GM21576 (cell line): ENCODE results near the gene SLC6A3.

Experiments
- ATAC-seq: cut with Tn5 transposase; IDR thresholded peaks from one replicate; pipeline ENCODE4 v1.9.1; 2021; ENCODE audit warnings: mild to moderate bottlenecking, moderate library complexity; ENCODE audit not compliant: unreplicated experiment

Gene SLC6A3

GRCh38 chr5:1445313-1445688, at the start of gene SLC6A3:
TSS of gene SLC6A3 (minus strand) at chr5:1445440. CDS start at chr5:1443197, 2,243 bp downstream.
- ATAC-seq = no peak

GRCh38 chr5:1493941-1494340, 48.7 kb upstream of the SLC6A3 start:
- ATAC-seq = no peak

- ATAC-seq = no peak
Observed at GRCh38 chr5:1493413-1493812, 48.2 kb upstream of the SLC6A3 start.

- ATAC-seq = no peak
Observed at GRCh38 chr5:1492757-1493156, 47.5 kb upstream of the SLC6A3 start.

- no peak for ATAC-seq
Observed at GRCh38 chr5:1490376-1490775, 45.1 kb upstream of the SLC6A3 start.

- ATAC-seq = no peak
Observed at GRCh38 chr5:1489754-1490153, 44.5 kb upstream of the SLC6A3 start.

- peak; percentile 56 for ATAC-seq
Observed at GRCh38 chr5:1488882-1489680, 43.8 kb upstream of the SLC6A3 start.

GRCh38 chr5:1487079-1487764, 42.0 kb upstream of the SLC6A3 start:
- no peak for ATAC-seq

GRCh38 chr5:1486271-1486670, 41.0 kb upstream of the SLC6A3 start:
- ATAC-seq = no peak

- ATAC-seq = no peak
Observed at GRCh38 chr5:1485579-1486118, 40.4 kb upstream of the SLC6A3 start.

- peak; percentile 41 for ATAC-seq
Observed at GRCh38 chr5:1484730-1485578, 39.7 kb upstream of the SLC6A3 start.

- no peak for ATAC-seq
Observed at GRCh38 chr5:1483856-1484729, 38.9 kb upstream of the SLC6A3 start.

- ATAC-seq = no peak
Observed at GRCh38 chr5:1483064-1483463, 37.8 kb upstream of the SLC6A3 start.

- ATAC-seq = no peak
Observed at GRCh38 chr5:1481959-1482331, 36.7 kb upstream of the SLC6A3 start.

GRCh38 chr5:1481266-1481958, 36.2 kb upstream of the SLC6A3 start:
- no peak for ATAC-seq

- no peak for ATAC-seq
Observed at GRCh38 chr5:1480806-1481205, 35.6 kb upstream of the SLC6A3 start.

GRCh38 chr5:1480217-1480616, 35.0 kb upstream of the SLC6A3 start:
- no peak for ATAC-seq

- ATAC-seq = no peak
Observed at GRCh38 chr5:1479581-1480188, 34.4 kb upstream of the SLC6A3 start.

GRCh38 chr5:1479066-1479465, 33.8 kb upstream of the SLC6A3 start:
- no peak for ATAC-seq
